ENCODE results near the gene AP5S1.
A peak's percentile ranks its signal among the peaks of the same experiment; 100 is the strongest.

Gene AP5S1

DNA sequence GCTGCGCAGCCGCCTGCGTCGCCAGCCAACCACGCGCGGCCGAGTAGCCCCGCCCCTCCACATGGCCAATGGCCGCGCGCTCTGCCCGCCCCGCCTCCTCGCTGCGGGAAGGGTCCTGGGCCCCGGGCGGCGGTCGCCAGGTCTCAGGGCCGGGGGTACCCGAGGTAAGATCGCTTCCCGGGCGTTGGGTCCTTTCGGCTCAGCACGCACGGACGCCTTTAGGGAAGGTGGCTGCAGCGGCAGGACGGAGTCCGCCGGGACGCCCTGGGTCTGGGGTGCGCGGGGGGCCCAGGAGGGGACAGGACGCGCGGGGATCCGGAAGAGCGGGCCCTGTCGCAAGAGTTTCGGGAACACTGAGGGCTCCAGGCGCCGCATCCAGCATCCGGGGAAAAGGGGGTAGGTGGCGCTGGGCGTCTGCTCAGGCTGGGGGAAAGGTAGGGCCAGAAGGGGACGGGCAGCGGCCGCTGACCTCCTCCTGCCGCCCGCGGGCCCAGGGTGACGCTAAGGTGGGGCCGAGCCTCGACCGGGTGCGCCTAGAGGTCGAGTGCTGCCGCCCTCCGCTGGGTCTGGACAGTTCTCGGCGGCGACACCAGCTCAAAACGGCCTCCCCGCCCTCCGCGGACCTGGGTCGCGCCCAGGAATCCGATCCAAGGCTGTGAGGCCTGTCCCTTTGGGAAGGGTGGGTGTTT lies 26.5 kb downstream of the AP5S1 start, which contains the start of gene MAVS:
Gene MAVS, plus strand, starts transcription at position 95 of the 689 bp plus-strand sequence. CDS start 7,791 bp downstream, outside the sequence.
- DNase-seq, result peak; percentile 88

DNA sequence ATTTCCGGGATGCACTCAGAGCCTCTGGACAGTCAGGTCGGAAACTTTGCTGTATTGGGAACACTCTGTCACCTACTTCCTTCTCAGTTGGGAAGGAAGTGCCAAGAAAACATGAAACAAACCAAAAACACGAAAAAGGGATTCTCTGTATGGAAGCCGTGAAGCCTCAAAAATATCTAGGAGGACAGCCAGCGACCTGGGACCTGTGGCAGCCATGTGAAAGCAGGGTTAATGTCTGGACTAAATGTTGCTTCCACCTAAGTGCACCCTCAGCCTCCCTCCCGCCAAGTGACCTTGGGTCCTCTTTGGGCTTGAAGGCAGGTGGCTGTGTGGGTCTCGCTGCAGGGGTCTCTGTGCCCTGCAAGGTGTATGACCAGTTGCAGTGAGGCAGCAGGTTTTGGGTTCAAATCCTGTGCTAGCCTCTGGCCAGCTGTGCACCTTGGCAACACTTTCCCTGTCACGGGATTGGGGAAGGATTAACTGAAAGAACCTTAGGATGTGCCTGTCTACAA lies 27.1 kb downstream of the AP5S1 start:
- DNase-seq, result no peak

DNA sequence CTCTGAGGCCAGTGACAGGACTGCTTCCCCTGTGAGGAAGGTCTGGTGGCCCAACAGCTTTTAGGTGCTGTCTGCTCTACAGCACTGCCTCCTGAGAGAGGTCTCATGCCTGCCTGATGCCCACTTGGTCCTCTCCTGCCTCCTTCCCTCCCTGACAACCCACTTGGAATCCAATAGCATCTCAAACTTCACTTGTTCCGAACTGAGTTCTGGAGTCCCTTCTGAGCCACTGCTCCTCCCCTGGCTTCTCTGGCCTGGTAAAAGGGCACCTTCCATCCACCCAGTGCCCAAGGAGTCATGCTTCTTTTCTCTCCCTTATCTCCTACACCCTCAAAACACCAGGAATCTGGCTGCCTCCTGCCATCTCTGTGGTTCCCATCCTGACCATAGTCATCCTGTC lies 28.2 kb downstream of the AP5S1 start:
- DNase-seq, result no peak

DNA sequence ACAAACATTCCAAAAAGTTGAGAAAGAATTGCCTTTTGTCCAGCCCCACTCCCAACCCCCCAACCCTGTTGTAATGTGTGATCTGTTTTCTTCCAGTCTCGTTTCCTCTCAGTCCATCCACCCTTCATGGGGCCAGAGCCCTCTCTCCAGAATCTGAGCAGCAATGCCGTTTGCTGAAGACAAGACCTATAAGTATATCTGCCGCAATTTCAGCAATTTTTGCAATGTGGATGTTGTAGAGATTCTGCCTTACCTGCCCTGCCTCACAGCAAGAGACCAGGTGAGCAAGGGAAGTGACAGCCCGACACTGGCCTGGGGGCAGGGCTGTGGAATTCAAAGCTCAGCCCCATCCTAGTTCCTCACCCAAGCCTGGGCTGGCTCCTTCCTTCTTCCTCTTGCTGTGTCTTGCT lies 34.1 kb downstream of the AP5S1 start:
- no peak for DNase-seq

DNA sequence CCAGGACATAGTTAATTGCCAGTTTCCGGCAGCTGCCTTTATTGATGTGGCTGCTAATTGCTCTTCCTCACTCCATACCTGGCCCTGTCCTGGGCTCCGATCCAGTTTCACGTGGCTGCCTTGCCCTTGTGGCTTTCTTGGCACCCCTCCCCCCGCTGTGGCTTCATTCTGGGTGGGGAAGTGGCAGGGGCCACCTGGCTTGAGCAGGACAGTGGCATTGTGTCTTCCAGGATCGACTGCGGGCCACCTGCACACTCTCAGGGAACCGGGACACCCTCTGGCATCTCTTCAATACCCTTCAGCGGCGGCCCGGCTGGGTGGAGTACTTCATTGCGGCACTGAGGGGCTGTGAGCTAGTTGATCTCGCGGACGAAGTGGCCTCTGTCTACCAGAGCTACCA lies 37.1 kb downstream of the AP5S1 start:
- no peak for DNase-seq

DNA sequence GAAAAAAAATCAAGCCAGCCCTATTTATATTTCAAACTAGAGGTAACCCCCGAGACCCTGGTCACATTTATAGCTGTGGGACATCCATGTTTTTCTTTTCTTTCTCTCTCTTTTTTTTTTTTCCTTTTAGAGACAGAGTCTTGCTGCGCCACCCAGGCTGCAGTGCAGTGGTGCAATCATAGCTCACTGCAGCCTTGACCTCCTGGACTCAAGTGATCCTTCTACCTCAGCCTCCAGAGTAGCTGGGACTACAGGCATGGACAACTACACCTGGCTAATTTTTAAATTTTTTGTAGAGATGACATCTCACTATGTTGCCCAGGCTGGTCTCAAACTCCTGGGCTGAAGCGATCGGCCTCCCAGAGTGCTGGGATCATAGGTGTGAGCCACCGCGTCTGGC lies 38.3 kb downstream of the AP5S1 start:
- DNase-seq, result no peak

DNA sequence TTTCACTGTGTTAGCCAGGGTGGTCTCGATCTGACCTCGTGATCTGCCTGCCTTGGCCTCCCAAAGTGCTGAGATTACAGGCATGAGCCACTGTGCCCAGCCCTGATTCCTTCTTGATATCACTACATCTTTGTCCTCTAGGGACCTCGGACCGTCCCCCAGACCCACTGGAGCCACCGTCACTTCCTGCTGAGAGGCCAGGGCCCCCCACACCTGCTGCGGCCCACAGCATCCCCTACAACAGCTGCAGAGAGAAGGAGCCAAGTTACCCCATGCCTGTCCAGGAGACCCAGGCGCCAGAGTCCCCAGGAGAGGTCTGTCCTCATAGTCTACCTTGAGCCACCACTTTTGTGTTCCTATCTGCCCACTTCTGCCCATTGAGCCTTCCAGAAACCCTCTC lies 40.8 kb downstream of the AP5S1 start:
- no peak for DNase-seq

DNA sequence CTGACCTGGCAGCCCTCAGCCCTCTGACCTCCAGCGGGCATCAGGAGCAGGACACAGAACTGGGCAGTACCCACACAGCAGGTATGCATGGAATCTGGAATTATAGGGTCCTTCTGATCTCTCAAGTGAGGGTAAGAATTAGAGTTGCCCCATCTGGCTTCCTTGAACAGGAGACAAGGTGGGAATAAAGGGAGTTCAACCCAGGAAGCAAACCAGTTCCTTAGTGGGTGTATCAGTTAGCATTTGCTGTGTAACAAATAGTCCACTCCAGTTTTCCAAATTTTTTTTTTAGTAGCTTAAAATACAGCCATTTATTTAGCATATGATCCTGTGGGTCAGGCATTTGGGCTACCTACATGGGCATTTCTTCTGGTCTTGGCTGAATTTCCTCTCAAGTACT lies 42.0 kb downstream of the AP5S1 start:
- no peak for DNase-seq

DNA sequence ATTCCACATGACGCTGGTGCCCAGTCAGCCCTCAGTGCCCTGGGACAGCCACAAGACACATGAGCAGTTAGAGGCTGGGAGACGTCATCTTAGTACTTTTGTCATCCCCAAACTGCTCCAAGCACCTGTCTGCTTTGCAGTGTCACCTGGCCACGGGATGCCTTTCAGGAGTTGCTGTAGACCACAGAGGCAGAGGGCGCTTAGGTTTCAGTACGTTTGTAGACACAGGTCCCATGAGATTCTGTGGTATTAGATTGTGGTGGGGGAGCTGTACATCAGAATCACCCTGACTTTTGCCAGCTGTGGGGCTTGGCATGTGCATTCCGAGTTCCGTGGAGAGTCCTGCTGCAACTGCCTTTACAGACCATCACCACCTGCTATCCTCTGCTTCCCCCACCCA lies 43.0 kb downstream of the AP5S1 start:
- DNase-seq, result no peak

DNA sequence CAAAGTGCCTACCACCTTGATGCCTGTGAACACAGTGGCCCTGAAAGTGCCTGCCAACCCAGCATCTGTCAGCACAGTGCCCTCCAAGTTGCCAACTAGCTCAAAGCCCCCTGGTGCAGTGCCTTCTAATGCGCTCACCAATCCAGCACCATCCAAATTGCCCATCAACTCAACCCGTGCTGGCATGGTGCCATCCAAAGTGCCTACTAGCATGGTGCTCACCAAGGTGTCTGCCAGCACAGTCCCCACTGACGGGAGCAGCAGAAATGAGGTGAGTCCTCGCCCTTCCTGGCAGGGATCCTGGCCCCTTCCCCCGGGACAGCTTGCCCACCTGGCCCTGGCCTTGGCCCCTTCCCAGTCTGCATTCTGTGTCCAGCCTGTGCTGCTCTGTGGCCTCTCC lies 44.2 kb downstream of the AP5S1 start:
- no peak for DNase-seq

DNA sequence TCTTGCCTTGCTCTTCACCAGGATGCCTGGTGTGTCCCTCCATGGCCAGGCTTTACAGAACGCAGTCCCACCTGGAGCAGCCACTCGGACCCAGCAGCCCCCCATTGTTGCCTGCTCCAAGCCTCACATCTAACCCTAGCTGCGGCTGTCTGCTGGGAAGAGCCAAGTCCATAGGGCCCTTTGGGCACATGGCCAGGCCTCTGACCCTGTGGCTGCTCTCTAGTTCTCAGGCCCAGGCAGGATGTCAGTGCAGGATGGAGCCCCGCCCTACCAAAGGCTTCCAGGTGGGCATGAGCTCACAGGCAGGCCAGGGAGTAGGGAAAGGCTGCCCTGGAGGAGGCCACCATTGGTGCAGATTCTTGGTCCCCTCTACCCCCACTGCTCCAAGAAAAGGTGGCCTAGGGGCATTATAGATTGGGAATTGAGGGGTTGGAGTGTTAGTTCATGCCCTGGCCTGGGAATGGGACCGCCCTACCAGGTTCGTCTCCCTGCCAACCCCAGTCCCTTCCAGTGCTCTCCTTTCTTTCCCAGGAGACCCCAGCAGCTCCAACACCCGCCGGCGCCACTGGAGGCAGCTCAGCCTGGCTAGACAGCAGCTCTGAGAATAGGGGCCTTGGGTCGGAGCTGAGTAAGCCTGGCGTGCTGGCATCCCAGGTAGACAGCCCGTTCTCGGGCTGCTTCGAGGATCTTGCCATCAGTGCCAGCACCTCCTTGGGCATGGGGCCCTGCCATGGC lies 45.0 kb downstream of the AP5S1 start:
- no peak for DNase-seq

DNA sequence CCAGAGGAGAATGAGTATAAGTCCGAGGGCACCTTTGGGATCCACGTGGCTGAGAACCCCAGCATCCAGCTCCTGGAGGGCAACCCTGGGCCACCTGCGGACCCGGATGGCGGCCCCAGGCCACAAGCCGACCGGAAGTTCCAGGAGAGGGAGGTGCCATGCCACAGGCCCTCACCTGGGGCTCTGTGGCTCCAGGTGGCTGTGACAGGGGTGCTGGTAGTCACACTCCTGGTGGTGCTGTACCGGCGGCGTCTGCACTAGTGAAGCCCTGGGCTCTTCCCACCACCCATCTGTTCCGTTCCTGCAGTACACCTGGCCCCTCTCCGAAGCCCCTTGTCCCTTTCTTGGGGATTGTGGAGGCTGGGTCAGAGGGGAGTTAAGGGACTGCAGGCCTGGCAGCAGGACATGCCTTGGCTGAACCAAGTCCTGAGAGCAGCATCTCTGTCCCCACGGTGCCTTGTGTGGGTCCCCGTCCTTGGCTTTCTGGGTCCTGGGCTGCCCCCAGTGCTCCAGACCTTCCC lies 45.6 kb downstream of the AP5S1 start:
- DNase-seq, result no peak

DNA sequence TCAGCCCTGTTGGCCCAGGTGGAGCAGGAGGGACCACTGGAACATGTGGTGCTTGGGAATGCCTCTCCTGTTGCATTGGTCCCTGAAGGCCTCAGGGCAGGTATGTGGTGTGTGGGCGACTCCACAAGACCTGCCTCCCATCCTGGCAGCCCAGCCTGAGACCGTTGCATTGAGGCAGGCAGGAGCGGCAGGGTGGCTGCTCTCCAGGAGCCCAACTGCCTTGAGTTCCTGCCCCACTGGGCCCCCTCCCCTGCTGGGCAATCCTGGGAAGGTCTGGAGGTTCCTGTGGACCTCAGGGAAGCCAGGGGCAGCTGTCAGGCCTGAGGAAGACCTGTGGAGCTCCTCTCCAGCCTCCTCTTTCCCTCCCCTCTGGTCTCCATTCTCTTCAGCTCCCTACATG lies 46.1 kb downstream of the AP5S1 start:
- no peak for DNase-seq

DNA sequence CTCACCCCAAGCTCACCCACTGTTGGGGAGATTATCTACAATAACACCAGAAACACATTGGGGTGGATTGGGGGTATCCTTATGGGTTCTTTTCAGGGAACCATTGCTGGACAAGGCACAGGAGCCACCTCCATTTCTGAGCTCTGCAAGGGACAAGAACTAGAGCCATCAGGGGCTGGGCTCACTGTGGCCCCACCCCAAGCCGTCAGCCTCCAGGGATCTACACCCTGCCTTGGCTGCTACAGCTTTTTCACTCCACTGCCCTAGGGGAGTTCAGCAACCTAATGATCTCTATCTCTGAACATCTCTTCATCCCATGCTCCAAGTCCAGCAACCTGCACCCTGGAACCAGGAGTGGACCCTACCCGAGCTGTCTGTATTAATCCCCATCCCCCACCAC lies 47.5 kb downstream of the AP5S1 start:
- no peak for DNase-seq

DNA sequence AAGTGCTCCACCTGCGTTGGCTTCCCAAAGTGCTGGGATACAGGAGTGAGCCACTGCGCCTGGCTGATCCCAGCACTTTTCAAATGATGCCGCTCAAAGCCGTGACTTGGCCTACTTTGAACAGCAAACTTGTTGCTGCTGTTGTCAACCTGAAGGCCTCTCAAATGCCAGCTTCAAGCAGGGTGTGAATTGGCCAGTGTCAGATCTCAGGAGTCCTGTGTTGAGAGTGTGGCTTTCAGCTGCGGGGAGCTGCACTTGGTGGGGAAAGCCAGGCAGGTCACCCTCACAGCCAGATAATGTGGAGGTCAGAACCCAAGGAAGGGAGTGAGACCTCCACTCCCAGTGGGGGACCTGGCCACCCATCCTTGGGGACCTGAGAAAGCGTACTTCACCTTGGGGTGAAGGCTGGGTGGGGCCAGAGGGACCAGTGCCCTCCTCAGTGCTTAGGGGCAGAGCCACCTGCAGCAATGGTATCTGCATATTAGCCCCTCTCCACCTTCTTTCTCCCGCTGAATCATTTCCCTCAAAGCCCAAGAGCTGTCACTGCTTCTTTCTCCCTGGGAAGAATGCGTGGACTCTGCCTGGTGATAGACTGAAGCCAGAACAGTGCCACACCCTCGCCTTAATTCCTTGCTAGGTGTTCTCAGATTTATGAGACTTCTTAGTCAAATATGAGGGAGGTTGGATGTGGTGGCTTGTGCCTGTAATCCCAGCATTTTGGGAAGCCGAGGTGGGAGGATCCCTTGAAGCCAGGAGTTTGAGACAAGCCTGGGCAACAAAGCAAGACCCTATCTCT lies 49.7 kb downstream of the AP5S1 start:
- DNase-seq, result no peak

DNA sequence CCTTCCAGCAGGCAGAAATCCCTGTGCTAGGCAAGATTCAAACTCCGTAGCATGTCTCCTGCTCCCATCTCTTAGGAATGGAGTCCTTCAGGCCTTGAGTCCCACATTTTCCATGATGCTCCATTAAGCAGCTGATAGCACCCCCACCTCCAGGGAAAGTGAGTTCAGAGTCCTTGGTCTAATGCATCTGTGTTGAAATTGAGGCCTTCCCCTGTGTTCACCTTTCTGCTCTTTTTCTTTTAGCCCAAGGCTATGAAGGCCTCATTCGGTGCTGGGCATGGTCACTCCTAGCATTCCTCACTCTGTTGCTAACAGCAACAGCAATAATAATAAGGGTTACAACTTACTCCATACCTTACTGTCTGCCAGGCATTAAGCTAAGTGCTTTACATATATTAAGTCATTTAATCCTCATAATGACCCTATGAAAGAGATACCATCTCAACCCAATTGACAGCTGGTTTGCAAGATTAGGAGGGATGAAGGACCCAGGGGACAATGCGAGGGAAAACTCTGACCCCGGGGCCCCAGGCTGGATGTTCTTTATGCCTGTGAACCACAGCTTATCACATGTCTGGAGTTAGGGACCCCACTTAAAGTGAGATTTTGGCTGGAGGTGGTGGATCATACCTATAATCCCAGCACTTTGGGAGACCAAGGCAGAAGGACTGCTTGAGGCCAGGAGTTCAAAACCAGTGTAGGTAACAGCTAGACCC lies 51.4 kb downstream of the AP5S1 start:
- DNase-seq, result no peak

DNA sequence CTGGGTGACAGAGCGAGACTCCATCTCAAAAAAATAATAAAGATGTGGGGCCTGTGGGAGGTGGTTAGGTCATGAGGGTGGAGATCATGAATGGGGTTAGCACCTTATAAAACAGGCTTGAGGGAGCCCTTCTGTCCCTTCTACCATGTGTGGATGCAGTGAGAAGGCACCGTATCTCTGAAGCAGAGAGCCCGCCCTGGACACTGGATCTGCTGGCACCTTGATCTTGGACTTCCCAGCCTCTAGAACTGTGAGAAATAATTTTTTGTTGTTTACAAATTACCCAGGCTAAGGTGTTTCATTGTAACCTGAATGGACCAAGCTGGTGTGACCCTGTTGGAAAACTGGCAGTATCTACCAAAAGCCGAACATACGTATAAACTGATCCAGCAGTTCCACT lies 53.2 kb downstream of the AP5S1 start:
- no peak for DNase-seq

DNA sequence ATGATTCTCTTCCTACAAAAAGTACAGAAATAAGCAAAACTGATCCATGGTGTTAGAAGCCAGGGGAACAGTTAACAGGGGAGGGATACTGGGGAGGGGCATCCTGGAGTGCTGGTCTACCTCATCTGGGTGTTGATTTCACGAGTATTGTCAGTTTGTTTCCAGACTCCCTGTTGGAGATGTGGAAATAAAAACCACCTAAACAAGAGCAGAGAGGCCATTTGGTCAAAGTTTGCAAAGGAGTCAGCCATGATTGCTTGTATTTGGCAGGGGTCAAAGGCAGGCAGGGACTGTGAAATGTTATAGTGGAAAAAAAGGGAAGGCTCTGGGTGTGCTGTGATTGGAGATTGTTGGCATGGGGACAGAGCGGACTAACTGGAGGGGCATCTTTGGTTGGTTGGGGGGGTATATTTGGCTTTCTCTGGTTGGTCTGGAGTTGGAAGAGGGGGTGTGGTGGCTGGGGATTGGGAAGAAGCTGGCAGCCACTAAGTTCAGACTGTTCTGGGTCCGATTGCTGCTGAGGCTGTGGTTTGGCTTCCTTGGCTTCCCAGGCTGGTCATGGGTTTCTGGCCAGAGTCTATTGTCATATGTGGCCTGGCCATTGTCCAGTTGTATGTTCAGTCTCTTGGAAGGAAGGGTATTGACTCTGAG lies 54.0 kb downstream of the AP5S1 start:
- DNase-seq, result no peak

DNA sequence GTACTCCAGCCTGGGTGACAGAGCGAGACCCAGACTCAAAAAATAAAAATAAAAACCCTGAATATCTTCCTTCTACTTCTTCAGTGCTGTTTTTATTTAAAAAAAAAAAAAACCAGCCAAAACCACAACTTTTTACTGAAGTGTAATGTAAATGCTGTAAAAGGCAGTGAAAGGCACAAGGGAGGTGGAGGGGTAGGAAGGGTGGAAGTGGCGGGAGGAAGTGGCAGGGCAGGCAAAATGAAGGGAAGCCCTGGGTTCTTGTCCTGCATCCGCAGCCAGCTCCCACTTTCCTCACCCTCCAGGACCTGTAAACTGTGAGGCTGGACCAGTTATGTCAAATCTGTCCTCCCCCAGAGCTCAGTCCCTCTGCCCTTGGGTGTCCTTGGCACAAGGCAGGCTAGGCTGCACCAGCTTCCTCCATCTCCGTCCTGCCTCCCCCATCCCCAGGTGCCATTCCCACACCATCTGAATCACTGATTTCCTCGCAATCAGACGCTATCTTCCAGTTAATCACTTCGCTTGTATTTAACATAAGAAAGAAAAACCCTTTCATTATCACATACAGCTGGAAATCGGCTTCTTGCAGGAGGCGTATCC lies 55.1 kb downstream of the AP5S1 start:
- no peak for DNase-seq

DNA sequence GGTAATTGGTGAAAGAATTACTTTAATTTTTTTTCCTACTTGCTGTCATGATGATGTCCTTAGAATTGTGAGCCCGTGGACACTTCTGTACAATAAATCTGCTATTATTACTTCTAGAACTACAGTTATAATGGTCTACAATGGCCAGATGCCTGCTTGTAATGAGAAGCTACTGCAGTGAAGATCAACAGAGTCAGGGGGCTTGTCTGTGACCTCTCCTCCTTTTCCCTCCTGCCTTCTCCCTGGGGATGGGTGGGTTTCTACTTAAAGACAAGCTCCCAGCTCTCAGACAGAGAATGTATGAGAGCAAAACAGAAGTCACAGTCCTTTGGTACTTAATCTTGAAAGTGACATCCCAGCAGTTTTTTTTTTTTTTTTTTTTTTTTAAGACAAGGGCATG lies 55.7 kb downstream of the AP5S1 start:
- no peak for DNase-seq

DNA sequence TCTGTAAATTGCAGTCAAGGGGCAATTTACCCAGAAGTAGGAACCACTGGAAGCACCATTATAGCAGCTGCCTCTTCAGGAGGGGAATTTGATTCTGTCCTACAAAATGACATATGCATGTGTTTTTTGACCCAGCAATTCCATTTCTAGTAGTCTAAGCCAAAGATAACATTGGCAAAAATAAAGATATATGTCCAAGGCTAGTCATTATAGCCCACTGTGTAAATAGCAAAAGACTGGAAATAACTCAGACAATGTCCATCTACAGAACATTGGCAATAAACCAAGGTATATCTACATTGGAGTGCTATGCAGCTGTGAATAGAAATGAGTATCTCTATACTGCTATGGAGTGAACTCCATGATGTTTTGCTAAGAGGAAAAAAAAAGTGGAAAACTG lies 56.3 kb downstream of the AP5S1 start:
- no peak for DNase-seq
